ENCODE measurements around the gene TECR.
"Not testable (repeated sequence)": the region's sequence is repeated elsewhere in the genome, so short reads cannot be mapped to it uniquely, and the experiment has no call there.

The TECR gene

DNA sequence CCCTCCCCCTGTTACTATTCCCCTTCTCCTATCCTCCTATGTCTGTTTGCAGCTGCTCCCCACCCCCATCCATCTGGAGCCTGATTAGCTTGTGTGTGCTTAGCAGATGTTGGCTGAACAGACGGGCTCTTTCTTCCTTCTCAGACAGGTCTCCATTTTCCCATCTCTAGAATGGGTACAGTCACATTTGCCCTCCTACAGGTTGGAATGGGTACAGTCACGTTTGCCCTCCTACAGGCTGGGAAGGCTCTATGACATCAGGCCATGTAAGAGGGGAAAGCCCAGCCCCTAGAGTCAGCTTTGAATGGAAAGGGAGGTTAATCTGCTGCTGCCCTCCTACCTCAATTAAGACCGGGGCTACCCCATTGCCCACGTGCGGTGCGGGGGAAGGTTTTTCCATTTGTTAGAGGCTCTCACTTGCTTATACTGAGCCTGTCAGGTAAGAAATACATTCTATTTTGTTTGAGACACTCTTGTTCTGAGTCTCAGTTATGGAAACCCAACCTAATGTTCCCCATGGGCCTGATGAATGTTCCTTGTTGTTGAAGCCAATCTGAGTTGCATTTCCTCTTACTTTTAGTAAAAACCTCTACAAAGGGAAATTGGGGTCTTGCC is 51.3 kb downstream of the TECR start:
- peak; percentile 73 for DNase-seq (ENCODE audit: low read depth)
- H3K4me3 ChIP-seq (ENCODE audit: low read depth, low read length) = no peak overlapping the region
- TF ChIP-seq, protein P1, sequence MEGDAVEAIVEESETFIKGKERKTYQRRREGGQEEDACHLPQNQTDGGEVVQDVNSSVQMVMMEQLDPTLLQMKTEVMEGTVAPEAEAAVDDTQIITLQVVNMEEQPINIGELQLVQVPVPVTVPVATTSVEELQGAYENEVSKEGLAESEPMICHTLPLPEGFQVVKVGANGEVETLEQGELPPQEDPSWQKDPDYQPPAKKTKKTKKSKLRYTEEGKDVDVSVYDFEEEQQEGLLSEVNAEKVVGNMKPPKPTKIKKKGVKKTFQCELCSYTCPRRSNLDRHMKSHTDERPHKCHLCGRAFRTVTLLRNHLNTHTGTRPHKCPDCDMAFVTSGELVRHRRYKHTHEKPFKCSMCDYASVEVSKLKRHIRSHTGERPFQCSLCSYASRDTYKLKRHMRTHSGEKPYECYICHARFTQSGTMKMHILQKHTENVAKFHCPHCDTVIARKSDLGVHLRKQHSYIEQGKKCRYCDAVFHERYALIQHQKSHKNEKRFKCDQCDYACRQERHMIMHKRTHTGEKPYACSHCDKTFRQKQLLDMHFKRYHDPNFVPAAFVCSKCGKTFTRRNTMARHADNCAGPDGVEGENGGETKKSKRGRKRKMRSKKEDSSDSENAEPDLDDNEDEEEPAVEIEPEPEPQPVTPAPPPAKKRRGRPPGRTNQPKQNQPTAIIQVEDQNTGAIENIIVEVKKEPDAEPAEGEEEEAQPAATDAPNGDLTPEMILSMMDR (IDR thresholded peaks at IDR 0.05; ENCODE audit: insufficient read depth, low read depth, low read length, missing control alignments) = peak; percentile 29

DNA sequence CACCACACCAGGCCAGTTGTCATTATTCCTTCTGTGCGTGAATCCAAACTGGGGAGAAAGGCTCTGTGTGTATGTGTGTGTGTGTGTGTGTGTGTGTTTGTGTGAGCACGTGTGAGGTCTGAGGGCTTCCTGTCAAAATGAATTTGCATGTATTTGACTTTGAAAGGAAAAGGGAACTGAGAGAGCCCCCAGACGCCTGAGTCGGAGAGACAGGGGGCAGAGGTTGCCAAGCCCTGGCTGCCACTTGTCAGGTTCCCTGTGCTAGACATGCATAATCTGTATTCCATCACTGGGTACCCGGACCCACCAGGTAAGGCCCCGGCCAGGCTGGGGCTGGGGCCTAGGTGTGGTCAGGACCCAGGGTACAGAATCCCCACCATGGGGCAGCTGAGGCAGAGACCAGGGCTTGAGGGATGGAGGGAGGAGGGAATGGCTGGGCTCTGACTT is 53.5 kb downstream of the TECR start, which contains the start of gene CLEC17A:
Gene CLEC17A (plus strand): TSS at position 191 of the 447 bp plus-strand sequence. CDS start 77 bp downstream, at position 268.
- H3K4me3 ChIP-seq (ENCODE audit: low read depth, low read length) = peak within 1 kb of the TSS; percentile 86
- peak; percentile 95 for DNase-seq (ENCODE audit: low read depth)
- TF ChIP-seq, protein P1 (IDR thresholded peaks at IDR 0.05; ENCODE audit: insufficient read depth, low read depth, low read length, missing control alignments) = no peak

DNA sequence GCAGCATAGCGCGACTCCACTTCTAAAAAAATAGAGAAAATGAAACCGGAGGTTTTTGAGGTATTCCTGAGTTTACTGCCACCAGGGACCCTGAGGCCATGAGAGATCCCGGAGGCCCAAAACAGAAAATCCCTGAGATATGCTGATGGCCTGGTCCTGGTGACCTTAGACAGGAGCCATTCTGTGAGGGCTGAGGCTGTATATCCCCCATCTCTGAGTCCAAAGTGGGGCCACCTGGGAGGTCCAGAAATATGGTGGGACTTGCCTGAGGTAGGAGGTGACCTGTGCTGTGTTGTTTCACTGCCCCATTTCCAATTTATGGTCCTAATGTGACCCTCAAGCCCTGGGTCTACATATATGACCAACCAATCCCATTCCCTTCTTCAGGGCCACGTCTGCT is 55.0 kb downstream of the TECR start:
- DNase-seq (ENCODE audit: low read depth) = not testable (repeated sequence)
- H3K4me3 ChIP-seq (ENCODE audit: low read depth, low read length) = peak overlapping the region; percentile 86

DNA sequence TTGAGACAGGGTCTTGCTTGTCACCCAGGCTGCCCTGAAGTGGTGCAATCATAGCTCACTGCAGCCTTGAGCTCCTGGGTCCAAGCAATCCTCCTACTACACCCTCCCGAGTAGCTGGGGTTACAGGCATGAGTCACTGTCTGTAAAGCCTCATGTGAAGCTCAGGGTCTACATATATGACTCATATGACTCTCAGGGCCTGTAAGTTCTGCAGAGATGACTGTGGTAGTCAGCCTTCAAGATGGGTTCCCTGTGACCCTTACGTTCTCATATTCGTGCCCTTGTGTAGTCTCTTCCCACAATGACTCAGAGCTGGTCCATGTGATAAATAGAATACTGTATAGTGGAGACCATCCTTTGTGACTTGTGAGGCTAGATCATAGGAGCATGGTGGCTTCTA is 55.8 kb downstream of the TECR start:
- peak; percentile 93 for DNase-seq (ENCODE audit: low read depth)
- H3K4me3 ChIP-seq (ENCODE audit: low read depth, low read length) = peak overlapping the region; percentile 86

DNA sequence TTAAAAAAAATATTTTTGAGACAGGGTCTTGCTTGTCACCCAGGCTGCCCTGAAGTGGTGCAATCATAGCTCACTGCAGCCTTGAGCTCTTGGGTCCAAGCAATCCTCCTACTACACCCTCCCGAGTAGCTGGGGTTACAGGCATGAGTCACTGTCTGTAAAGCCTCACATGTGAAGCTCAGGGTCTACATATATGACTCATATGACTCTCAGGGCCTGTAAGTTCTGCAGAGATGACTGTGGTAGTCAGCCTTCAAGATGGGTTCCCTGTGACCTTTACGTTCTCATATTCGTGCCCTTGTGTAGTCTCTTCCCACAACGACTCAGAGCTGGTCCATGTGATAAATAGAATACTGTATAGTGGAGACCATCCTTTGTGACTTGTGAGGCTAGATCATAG is 60.0 kb downstream of the TECR start:
- DNase-seq (ENCODE audit: low read depth) = peak; percentile 77
- not testable (repeated sequence) for H3K4me3 ChIP-seq (ENCODE audit: low read depth, low read length)

DNA sequence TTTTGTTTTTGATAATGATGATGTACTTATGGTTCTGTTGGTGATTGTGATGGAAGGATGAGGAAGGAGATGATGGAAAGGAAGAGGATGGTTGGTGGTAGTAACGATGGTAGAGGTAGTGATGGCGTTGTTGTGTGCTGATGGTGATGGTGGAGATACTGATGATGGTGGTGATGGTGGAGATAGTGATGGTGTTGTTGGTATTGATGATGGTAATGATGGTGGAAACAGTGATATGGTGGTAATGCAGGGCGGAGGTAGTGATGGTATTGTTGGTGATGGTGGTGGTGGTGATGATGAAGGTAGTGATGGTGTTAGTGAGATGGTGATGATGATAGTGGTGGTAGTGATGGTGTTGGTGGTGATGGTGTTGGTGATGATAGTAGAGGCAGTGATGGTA is 66.2 kb downstream of the TECR start:
- H3K4me3 ChIP-seq (ENCODE audit: low read depth, low read length) = no peak overlapping the region
- DNase-seq (ENCODE audit: low read depth) = no peak

DNA sequence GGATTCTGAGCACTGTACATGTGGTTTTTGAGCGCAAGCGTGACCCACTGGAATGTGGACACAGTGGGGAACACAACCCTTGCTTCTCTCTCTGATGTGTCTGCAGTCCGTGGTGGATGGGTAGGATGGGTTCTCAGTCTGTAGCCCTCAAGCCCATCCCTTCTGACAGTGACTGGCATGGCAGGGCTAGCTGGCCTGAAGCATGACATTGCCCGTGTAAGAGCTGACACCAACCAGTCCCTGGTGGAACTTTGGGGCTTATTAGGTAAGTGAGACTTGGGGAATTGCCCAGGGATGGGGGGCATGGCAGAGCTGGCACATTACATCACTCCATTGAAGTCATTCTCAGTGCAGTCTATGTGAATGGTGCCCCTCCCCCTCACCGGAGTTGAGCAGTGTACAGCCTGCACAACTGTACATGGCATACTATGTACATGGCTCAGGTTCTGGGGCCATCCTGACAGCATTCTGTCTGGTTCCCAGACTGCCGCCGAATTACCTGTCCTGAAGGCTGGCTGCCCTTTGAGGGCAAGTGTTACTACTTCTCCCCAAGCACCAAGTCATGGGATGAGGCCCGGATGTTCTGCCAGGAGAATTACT is 70.3 kb downstream of the TECR start:
- H3K4me3 ChIP-seq (ENCODE audit: low read depth, low read length) = no peak overlapping the region
- DNase-seq (ENCODE audit: low read depth) = no peak
- TF ChIP-seq, protein P1 (IDR thresholded peaks at IDR 0.05; ENCODE audit: insufficient read depth, low read depth, low read length, missing control alignments) = no peak

More for the DNA sequence above, 66.2 kb downstream of the TECR start:
- TF ChIP-seq, protein P1 (IDR thresholded peaks at IDR 0.05; ENCODE audit: insufficient read depth, low read depth, low read length, missing control alignments) = no peak

DNA sequence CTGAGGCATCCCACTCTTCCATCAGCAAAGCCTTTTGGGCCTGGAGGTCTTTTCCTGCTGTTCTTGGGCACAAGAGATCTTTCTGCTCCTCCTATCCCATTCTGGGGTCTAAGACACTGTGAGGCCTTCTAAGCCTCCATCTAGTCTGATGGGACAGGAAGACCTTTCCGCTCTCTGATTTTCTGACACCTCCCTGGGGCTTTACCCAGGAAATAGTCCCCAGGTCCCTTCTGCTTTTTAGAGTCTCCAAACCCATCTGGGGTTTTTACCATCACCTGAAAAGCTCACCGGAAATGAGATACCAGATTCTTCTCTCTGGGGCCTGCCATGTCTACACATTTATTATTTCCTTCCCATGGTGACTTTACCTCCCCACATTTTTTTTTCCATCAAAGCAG is 74.6 kb downstream of the TECR start:
- TF ChIP-seq, protein P1 (IDR thresholded peaks at IDR 0.05; ENCODE audit: insufficient read depth, low read depth, low read length, missing control alignments) = no peak
- H3K4me3 ChIP-seq (ENCODE audit: low read depth, low read length) = no peak overlapping the region
- DNase-seq (ENCODE audit: low read depth) = peak; percentile 92
